HepG2 (cell line): ENCODE data around the gene LONP1. TPM values are rescaled to one million over a fixed set of nuclear protein-coding genes. Genes with fewer than 3 reads are reported as not detected.
A peak's percentile ranks its signal among the peaks of the same experiment; 100 is the strongest.

Experiments used
- ADNP ChIP-seq: sonication (generic); formaldehyde crosslinking; IDR thresholded peaks from 2 replicates; pipeline ENCODE4 v1.4.0; 2020; ENCODE audit warnings: missing genetic modification reagents
- AHR ChIP-seq: IDR thresholded peaks from 2 replicates; pipeline ENCODE4 v1.6.1; 2018; ENCODE audit warnings: missing genetic modification reagents, missing compliant biosample characterization
- ATF7-NPFF ChIP-seq: sonication (generic); formaldehyde crosslinking; IDR thresholded peaks from 2 replicates; pipeline ENCODE4 v1.8.1; 2023; ENCODE audit warnings: mild to moderate bottlenecking, low read depth, missing genetic modification reagents, moderate library complexity
- CBX5 ChIP-seq: sonication (generic); formaldehyde crosslinking; IDR thresholded peaks from 2 replicates; pipeline ENCODE4 v1.4.0; 2020; ENCODE audit warnings: missing genetic modification reagents, borderline replicate concordance
- FOXK2 ChIP-seq: fragments of 450-650 bp; IDR thresholded peaks from 2 replicates; pipeline ENCODE4 v1.6.1; 2016
- MAFF ChIP-seq: IDR thresholded peaks from 2 replicates; pipeline ENCODE4 v1.6.1; 2011; ENCODE audit warnings: low read depth, low read length, improper control_type of control experiment
- MXD1 ChIP-seq: sonication (generic); formaldehyde crosslinking; IDR thresholded peaks from 2 replicates; pipeline ENCODE4 v1.4.0; 2020; ENCODE audit warnings: mild to moderate bottlenecking, missing genetic modification reagents
- SOX6 ChIP-seq, 2 experiments: fragments of 450-650 bp in 1 of 2; sonication (generic) in 1 of 2; formaldehyde crosslinking in 1 of 2; IDR thresholded peaks; 2 replicates each; pipeline versions ENCODE4 v1.4.0 to v1.6.1; 2017 to 2020; ENCODE audit warnings: antibody characterized with exemption in 1 of 2, mild to moderate bottlenecking in 1 of 2, missing genetic modification reagents in 1 of 2
- TBX3 ChIP-seq: fragments of 450-650 bp; IDR thresholded peaks from 2 replicates; pipeline ENCODE4 v1.6.1; 2017; ENCODE audit warnings: antibody characterized with exemption, mild to moderate bottlenecking, inconsistent platforms, borderline replicate concordance
- ZFP1 ChIP-seq: IDR thresholded peaks from 2 replicates; pipeline ENCODE4 v1.6.1; 2016
- ZFP90 ChIP-seq: sonication (generic); formaldehyde crosslinking; IDR thresholded peaks from 2 replicates; pipeline ENCODE4 v1.8.0; 2022; ENCODE audit warnings: missing genetic modification reagents, mild to moderate bottlenecking, inconsistent platforms, borderline replicate concordance
- ZNF280B ChIP-seq: sonication (generic); formaldehyde crosslinking; IDR thresholded peaks from 2 replicates; pipeline ENCODE4 v1.5.0; 2020; ENCODE audit warnings: missing genetic modification reagents, mild to moderate bottlenecking, borderline replicate concordance
- ZNF3 ChIP-seq: IDR thresholded peaks from 2 replicates; pipeline ENCODE4 v1.7.0; 2017; ENCODE audit warnings: inconsistent platforms
- ZNF343 ChIP-seq: sonication (generic); formaldehyde crosslinking; IDR thresholded peaks from 2 replicates; pipeline ENCODE4 v1.4.0; 2020; ENCODE audit warnings: mild to moderate bottlenecking, missing genetic modification reagents
- ZNF589 ChIP-seq: sonication (generic); formaldehyde crosslinking; conservative IDR thresholded peaks from 2 replicates; pipeline ENCODE4 v1.8.0; 2022; ENCODE audit warnings: mild to moderate bottlenecking, moderate library complexity, missing genetic modification reagents
- ZNF816 ChIP-seq: sonication (generic); formaldehyde crosslinking; IDR thresholded peaks from 2 replicates; pipeline ENCODE4 v1.8.0; 2022; ENCODE audit warnings: missing genetic modification reagents, mild to moderate bottlenecking, borderline replicate concordance
- ZSCAN31 ChIP-seq: sonication (generic); formaldehyde crosslinking; IDR thresholded peaks from 2 replicates; pipeline ENCODE4 v1.5.0; 2020; ENCODE audit warnings: low read depth, mild to moderate bottlenecking, missing genetic modification reagents
- polyA plus RNA-seq, 8 experiments: library from polyadenylated mRNA; depleted of rRNA in 3 of 8; stranded (reverse) in 7 of 8; unstranded in 1 of 8; fragments of >200 nt; fragmentation: Illumina TruSeq in 4 of 8; extraction: Trizol in 4 of 8; gene quantifications; 2 replicates each; pipeline versions ENCODE4 v1.2.1 to v1.2.3, GENCODE V29; 2011 to 2016; ENCODE audit warnings: low read depth in 4 of 8, missing spikeins in 1 of 8, mixed read lengths in 1 of 8; ENCODE audit not compliant: insufficient read depth in 1 of 8
- total RNA-seq, 5 experiments: library from RNA; depleted of rRNA; stranded (reverse); fragments of >200 nt; fragmentation: Illumina TruSeq; extraction: Trizol; gene quantifications; 2 replicates each; pipeline ENCODE4 v1.2.3, GENCODE V29; 2016; ENCODE audit warnings: low read depth in 1 of 5
- TF ChIP-seq, protein P1 (sequence below): sonication (generic); formaldehyde crosslinking; conservative IDR thresholded peaks from 2 replicates; pipeline ENCODE4 v1.4.0; 2020; ENCODE audit warnings: missing genetic modification reagents
- TF ChIP-seq, protein P2 (sequence below): sonication (generic); formaldehyde crosslinking; IDR thresholded peaks from 2 replicates; pipeline ENCODE4 v1.8.0; 2022; ENCODE audit warnings: missing genetic modification reagents, mild to moderate bottlenecking, moderate library complexity, borderline replicate concordance
- TF ChIP-seq, protein P3 (sequence below): sonication (generic); formaldehyde crosslinking; IDR thresholded peaks from 2 replicates; pipeline ENCODE4 v1.5.1; 2020; ENCODE audit warnings: mild to moderate bottlenecking, moderate library complexity, missing genetic modification reagents
- TF ChIP-seq, protein P4 (sequence below): fragments of 450-650 bp; IDR thresholded peaks from 2 replicates; pipeline ENCODE4 v1.6.1; 2016

LONP1 gene
- total and polyA plus RNA-seq, 2 of the 13 experiments (the other 11 are each of a cell fraction or from before 2014, with no cell fraction given), result 59.5 to 76.8 TPM

- TF ChIP-seq ATF7-NPFF (CRISPR knock-in tag) (peak; percentile 63), SOX6 (IDR thresholded peaks at IDR 0.05) (no peak), SOX6 (CRISPR knock-in tag; IDR thresholded peaks at IDR 0.05) (peak; percentile 72), MAFF (no peak), TBX3 (peak; percentile 59), ZSCAN31 (CRISPR knock-in tag) (peak; percentile 71; the same call in 1 of the 2 replicates), ZNF343 (CRISPR knock-in tag) (peak; percentile 75; the same call in 1 of the 2 replicates), CBX5 (CRISPR knock-in tag) (peak; percentile 75; the same call in 1 of the 2 replicates), ZNF589 (CRISPR knock-in tag) (peak; percentile 94), ZFP90 (CRISPR knock-in tag) (peak; percentile 93), MXD1 (CRISPR knock-in tag) (peak; percentile 94; the same call in 1 of the 2 replicates), ZFP1 (CRISPR knock-in tag) (peak; percentile 54), ADNP (CRISPR knock-in tag) (no peak), ZNF280B (CRISPR knock-in tag) (peak; percentile 65), FOXK2 (peak; percentile 35; the same call in 1 of the 2 replicates), ZNF816 (CRISPR knock-in tag) (peak; percentile 99), AHR (no peak), ZNF3 (no peak)
- TF ChIP-seq, protein P1, sequence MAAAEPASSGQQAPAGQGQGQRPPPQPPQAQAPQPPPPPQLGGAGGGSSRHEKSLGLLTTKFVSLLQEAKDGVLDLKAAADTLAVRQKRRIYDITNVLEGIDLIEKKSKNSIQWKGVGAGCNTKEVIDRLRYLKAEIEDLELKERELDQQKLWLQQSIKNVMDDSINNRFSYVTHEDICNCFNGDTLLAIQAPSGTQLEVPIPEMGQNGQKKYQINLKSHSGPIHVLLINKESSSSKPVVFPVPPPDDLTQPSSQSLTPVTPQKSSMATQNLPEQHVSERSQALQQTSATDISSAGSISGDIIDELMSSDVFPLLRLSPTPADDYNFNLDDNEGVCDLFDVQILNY (CRISPR knock-in tag), result peak; percentile 85
- TF ChIP-seq, protein P2, sequence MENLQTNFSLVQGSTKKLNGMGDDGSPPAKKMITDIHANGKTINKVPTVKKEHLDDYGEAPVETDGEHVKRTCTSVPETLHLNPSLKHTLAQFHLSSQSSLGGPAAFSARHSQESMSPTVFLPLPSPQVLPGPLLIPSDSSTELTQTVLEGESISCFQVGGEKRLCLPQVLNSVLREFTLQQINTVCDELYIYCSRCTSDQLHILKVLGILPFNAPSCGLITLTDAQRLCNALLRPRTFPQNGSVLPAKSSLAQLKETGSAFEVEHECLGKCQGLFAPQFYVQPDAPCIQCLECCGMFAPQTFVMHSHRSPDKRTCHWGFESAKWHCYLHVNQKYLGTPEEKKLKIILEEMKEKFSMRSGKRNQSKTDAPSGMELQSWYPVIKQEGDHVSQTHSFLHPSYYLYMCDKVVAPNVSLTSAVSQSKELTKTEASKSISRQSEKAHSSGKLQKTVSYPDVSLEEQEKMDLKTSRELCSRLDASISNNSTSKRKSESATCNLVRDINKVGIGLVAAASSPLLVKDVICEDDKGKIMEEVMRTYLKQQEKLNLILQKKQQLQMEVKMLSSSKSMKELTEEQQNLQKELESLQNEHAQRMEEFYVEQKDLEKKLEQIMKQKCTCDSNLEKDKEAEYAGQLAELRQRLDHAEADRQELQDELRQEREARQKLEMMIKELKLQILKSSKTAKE, result peak; percentile 56; the same call in 1 of the 2 replicates
- TF ChIP-seq, protein P3, sequence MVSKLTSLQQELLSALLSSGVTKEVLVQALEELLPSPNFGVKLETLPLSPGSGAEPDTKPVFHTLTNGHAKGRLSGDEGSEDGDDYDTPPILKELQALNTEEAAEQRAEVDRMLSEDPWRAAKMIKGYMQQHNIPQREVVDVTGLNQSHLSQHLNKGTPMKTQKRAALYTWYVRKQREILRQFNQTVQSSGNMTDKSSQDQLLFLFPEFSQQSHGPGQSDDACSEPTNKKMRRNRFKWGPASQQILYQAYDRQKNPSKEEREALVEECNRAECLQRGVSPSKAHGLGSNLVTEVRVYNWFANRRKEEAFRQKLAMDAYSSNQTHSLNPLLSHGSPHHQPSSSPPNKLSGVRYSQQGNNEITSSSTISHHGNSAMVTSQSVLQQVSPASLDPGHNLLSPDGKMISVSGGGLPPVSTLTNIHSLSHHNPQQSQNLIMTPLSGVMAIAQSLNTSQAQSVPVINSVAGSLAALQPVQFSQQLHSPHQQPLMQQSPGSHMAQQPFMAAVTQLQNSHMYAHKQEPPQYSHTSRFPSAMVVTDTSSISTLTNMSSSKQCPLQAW, result peak; percentile 81; the same call in 1 of the 2 replicates
- TF ChIP-seq, protein P4, sequence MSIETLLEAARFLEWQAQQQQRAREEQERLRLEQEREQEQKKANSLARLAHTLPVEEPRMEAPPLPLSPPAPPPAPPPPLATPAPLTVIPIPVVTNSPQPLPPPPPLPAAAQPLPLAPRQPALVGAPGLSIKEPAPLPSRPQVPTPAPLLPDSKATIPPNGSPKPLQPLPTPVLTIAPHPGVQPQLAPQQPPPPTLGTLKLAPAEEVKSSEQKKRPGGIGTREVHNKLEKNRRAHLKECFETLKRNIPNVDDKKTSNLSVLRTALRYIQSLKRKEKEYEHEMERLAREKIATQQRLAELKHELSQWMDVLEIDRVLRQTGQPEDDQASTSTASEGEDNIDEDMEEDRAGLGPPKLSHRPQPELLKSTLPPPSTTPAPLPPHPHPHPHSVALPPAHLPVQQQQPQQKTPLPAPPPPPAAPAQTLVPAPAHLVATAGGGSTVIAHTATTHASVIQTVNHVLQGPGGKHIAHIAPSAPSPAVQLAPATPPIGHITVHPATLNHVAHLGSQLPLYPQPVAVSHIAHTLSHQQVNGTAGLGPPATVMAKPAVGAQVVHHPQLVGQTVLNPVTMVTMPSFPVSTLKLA, result peak; percentile 96
These were observed at the start of gene LONP1, which contains the start of gene CATSPERD (continued) for GRCh38 chr19:5719961-5720790.
